Breast epithelium (tissue), 3 donors: Measurements from ENCODE around the gene GNB5.

Experiments used
- POLR2AphosphoS5 ChIP-seq, 3 donors: sonication (generic); formaldehyde crosslinking; IDR thresholded peaks; one replicate each; pipeline ENCODE4 v1.6.1; 2017; ENCODE audit warnings: antibody characterized with exemption in 3 of 3
- TF ChIP-seq, protein P1 (sequence below), 3 donors: fragments of 450-650 bp; IDR thresholded peaks; one replicate each; pipeline ENCODE4 v1.5.1; 2016 to 2017; ENCODE audit warnings: antibody characterized with exemption in 3 of 3, mild to moderate bottlenecking in 3 of 3, moderate library complexity in 3 of 3

DNA sequence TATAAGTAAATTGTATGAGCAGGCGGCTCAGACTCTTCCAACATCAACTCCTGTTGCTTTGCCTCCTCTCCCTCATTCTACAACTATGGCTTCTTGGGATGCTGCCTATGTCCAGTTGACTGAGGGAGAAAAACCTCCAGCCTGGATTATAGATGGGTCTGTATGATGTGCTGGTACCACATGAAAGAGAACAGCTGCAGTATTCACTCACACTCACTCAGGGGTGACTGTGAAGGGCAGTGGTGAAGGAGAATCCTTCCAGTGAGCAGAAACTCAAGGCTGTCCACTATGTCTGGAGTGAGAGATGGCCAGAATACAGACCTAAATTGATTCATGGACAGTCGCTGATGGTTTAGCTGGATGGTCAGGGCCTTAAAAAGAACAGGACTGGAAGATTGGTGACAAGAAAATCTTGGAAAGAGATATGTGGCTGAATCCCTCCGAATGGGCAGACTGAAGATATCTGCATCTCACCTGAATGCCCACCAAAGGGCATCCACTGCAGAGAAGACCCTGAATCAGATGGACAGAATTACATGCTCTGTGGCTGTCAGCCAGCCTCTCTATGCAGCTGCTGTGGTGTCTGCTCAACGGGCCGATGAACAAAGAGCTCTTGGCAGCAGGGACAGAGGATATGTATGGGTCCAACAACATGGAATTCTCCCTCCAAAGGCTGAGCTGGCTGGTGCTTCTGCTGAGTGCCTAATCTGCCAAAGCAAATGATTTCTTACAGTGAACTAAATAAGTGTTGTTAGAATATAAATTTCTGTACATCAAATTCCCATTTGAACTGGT, 76.7 kb downstream of the GNB5 start:
- TF ChIP-seq, protein P1, sequence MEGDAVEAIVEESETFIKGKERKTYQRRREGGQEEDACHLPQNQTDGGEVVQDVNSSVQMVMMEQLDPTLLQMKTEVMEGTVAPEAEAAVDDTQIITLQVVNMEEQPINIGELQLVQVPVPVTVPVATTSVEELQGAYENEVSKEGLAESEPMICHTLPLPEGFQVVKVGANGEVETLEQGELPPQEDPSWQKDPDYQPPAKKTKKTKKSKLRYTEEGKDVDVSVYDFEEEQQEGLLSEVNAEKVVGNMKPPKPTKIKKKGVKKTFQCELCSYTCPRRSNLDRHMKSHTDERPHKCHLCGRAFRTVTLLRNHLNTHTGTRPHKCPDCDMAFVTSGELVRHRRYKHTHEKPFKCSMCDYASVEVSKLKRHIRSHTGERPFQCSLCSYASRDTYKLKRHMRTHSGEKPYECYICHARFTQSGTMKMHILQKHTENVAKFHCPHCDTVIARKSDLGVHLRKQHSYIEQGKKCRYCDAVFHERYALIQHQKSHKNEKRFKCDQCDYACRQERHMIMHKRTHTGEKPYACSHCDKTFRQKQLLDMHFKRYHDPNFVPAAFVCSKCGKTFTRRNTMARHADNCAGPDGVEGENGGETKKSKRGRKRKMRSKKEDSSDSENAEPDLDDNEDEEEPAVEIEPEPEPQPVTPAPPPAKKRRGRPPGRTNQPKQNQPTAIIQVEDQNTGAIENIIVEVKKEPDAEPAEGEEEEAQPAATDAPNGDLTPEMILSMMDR (IDR thresholded peaks at IDR 0.05): no peak
- no peak for TF ChIP-seq POLR2AphosphoS5 (IDR thresholded peaks at IDR 0.05)
